NCI-H1092 (cell line): Measurements from ENCODE around the gene TTYH3.
"Not testable (repeated sequence)": the region's sequence is repeated elsewhere in the genome, so short reads cannot be mapped to it uniquely, and the experiment has no call there.

ENCODE experiments used
- DNase-seq: peaks from one replicate; lab custom pipeline; 2025; lab: John Stamatoyannopoulos, UW

The TTYH3 gene

DNA sequence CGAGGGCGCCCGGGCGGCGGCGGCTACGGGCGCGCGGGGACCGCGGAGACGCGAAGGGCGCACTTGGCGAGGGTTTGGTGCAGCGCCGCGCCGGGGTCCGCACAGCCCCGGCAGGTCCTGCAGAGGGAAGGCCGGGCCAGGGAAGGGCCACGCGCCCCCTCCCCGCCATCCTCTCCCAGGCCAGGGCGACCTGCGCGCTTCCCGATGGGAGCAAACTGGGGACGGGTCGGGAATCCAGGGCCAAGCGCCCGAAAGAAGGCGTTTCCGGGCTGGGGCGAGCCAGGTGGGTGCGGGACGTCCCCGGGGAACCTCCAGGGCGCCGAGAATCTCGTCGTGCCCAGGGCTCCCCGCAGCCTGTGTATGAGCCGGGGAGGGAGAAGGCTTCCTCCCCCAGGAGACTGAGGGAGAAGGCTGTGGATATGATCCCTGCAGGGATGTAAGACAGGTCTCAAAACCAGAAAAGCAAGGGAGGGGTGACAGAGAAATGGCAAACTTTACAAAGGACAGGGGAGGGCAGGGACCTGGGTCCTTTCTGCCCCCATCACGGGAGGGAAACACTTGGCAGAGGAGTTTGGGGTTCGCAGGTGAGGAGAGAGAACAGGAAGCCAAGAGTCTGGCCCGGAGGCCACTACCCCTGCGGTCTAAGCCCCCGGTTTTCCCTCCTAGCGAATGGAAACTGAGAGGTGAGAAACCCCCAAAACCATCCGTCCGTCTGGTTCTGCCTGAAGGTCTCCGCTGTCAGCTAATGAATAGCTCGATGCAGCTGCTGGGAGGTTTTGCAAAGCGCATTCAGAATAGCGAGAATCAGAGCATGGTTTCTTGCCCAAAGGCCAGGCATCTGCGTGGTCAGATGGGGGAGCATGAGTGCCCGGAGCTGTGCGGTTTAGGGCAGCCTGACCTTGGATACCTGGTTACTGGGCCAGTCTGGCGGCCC is 56.9 kb downstream of the TTYH3 start:
- no peak for DNase-seq

DNA sequence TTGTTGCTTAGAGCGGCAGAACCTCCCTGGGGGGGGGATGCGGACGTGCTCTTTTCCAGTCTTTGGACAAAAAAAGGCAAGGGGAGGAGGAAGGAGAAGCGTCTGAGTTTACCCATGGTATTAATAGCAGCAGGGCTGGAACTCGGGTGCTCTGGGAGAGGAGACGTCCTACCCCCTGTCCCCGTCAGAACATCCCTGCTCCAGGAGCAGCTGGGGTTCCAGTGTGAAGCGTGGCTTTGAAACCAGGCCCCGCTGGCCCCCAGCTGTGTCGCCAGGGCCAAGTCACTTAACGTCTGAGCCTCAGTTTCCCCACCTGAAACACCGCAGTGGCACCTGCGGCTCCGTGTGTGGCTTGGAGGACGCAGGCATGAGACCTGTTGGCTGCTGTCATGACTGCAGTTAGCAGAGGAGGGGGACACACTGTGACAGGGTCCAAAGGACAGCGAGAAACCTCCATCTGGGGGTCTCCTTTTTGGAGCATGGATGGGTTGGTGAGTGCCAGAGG is 57.6 kb downstream of the TTYH3 start:
- no peak for DNase-seq

DNA sequence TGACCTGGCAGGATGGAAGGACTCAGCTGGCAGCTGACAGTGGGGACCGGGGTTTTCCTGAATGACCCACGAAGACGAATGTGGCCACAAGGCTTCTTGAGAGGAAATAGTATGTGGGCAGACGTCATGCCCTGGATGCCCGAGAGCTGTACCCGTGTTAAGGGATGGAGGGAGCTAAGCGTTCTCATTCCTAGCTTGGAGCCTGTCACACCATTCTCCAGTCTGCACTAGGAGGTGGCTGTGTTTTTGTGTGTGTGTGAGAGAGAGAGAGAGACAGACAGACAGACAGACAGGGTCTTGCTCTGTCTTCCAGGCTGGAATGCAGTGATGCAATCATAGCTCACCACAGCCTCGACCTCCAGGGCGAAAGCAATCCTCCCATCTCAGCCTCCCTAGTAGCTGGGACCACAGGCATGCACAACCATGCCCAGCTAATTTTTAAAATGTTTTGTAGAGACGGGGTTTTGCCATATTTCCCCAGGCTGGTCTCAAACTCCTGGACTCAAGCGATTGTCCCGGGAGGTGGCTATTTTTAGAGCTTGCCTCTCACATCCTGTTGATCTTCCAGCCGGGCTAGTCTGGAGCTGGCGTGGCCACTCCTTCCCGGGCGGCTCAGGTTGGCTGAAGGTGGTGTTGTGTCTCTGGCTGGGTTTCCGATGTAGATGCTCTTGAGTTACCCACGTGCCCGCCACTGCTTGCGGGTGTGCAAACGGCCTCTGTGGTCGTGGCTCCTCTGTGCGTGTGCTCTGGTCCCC is 58.3 kb downstream of the TTYH3 start:
- no peak for DNase-seq

DNA sequence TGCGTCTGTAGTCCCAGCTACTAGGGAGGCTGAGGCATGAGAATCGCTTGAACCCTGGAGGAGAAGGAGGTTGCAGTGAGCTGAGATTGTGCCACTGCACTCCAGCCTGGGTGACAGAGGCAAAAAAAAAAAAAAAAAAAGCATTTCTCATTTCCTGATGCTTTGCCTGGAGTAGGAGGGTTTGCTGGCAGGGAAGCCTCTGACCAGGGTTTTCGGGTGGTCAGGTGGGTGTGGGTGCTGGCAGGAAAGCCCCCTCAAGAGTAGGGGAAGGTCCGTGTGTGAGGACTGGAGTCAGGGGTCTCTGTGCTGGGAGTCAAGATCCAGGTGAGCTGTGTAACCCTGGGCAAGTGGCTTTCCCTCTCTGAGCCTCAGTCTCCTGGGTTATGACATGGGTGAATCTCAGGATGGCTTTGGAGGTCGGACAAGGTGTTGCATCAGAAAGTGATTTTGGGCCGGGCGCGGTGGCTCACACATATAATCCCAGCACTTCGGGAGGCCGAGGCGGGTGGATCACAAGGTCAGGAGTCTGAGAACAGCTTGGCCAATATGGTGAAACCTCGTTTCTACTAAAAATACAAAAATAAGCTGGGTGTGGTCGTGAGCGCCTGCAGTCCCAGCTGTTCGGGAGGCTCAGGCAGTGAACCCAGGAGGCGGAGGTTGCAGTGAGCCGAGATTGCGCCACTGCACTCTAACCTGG is 59.4 kb downstream of the TTYH3 start:
- no peak for DNase-seq

DNA sequence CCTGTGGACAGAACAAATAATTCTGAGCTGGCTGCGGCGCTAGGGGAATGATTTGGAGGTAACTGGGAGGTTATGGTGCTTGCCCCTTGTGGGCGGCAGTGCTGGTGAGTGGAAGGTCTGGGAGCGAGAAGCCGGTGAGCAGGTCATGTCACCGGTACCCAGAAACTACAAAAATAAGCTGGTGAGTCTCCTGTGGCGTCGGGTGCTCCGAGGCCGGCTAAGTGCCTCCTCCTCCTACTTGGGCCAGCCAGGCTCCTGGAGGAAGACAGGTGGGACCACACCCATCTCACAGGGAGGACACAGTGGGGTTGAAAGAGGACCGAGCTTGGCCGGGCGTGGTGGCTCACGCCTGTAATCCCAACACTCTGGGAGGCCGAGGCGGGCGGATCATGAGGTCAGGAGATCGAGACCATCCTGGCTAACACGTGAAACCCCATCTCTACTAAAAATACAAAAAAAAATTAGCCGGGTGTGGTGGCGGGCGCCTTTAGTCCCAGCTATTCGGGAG is 60.2 kb downstream of the TTYH3 start:
- DNase-seq: not testable (repeated sequence)

DNA sequence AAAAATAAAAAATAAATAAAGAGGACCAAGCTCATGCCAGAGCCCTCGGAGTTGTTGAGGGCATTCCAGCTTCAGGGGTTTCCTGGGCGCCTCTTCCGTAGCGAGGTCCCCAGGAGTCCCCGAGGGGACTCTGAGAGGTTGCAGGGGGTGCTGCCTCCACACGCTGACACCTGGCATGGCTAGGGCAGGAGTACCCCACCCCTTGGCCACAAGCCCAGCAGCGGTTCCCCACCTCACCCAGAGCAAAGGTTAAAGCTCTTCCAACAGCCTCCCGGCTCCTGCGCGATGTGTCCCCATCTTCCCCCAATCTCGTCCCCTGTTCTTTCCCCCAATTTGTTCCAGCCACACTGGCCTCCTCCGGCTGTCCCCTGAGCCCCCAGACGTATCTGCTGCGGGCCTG is 60.8 kb downstream of the TTYH3 start:
- no peak for DNase-seq

DNA sequence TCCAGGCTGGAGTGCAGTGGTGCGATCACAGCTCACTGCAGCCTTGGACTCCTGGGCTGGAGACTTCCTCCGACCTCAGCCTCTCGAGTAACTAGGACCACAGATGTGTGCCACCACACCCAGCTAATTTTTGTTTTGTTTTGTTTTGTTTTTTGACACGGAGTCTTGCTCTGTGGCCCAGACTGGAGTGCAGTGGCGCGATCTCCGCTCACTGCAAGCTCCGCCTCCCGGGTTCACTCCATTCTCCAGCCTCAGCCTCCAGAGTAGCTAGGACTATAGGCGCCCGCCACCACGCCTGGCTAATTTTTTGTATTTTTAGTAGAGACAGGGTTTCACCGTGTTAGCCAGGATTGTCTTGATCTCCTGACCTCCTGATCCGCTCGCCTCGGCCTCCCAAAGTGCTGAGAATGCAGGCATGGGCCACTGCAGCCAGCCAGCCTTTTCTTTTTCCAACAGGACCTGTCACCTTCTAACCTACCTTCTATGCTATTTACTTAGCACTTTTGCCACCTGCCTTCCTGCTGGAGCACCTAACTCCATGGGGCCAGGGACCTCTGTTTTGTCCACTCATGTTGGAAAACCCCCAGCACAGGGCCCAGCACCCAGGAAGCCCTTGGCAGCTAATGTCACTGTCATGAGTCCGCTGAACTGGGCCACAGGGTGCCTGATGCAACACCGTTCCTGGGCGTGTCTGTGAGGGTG is 61.8 kb downstream of the TTYH3 start:
- not testable (repeated sequence) for DNase-seq

DNA sequence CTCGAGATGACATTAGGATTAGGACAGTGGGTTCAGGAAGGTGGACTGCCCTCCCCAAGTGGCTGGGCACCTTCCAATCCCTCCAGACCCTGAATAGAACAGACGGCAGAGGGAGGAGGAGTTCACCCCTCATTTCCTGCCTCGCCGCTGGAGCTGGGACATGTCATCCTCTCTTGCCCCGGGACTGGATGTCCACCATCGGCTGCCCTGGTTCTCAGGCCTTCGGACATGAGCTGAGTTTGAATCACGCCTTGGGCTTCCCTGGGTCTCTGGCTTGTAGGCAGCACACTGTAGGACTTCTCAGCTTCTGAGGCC is 62.3 kb downstream of the TTYH3 start:
- not testable (repeated sequence) for DNase-seq

DNA sequence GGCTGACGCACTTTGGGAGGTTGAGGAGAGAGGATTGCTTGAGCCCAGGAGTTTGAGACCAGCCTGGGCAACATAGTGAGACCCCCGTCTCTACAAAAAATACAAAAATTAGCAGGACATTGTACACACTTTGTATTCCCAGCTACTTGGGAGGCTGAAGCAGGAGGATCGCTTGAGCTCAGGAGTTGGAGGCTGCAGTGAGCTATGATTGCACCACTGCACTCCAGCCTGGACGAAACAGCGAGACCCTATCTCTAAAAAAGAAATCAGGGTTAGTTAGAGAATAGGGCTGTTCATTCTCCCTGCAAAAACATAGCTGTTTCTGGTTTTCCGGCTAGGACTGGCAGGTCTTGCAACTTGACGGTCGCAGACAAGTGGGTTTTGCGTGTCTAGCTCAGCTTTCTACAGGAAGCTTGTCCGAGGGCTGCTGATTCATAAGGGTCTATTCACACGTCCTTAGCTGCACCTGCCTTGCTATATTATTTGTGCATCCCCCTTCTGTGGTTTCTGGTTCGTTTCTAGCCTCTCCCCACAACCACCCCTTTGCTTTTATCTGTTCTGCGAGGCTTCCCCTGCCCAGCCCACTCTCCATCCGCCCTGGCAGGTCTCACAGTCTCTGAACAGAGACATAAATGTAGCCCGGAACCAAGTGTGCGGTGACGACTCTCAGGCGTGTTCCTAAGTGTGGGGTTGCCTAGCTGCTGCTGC is 66.9 kb downstream of the TTYH3 start:
- peak; percentile 24 for DNase-seq

DNA sequence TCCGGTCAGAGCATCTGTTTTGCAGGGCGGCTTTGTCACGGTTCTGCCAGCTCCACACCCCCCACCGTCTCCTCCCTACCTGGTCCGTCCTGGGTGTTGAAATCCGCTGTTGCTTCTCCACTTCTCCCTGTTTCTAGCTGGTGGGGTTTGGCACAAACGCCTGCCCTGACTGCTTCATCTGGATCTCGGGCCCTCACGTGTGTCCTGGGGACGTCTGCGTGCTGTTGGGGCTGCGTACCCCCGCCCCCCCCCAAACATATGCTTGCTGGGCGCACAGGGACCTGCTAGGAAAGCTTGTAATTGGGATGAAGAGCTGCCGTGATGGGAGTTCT is 67.5 kb downstream of the TTYH3 start:
- no peak for DNase-seq

DNA sequence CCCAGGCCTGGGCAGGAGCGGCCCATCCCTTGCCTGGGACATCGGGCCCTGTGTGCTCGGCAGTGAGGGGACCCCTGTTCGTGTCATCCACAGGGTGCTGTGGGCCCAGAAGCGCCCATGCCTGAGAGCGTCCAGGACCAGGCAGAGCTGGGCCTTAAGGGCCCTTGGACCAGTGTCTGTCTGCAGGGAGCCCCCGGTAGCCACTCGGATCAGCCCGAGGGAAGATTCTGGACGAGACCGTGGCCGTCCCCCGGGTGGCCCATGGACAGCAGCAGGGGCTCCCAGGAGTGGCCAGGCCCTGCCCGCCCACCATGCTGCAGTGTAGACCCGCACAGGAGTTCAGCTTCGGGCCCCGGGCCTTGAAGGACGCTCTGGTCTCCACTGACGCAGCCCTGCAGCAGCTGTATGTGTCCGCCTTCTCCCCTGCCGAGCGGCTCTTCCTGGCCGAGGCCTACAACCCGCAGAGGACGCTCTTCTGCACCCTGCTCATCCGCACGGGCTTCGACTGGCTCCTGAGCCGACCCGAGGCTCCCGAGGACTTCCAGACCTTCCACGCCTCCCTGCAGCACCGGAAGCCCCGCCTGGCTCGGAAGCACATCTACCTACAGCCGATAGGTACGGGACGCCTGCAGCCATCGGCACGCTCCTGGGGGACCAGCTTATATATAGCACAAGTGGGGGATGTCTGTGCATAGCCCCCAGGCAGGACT is 68.5 kb downstream of the TTYH3 start:
- no peak for DNase-seq

DNA sequence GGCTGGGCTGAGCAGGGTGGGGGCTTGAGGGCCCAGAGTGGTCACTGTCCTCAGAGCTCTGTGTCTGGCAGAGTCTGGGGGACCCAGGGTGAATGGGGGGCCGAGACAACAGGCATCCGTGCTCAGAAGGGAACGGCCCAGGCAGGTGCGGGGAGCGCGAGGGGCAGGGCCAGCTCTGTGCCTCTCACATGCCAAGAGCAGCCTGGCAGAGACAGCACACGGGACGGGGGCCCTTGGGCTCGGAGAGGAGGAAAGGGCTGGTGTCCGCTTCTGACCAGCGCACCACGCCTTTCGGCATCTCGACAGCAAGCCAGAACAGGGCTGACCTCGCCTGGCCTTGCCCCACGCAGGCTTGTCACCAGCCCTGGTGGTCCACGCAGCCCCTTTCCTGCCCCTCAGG is 69.6 kb downstream of the TTYH3 start:
- DNase-seq: no peak

DNA sequence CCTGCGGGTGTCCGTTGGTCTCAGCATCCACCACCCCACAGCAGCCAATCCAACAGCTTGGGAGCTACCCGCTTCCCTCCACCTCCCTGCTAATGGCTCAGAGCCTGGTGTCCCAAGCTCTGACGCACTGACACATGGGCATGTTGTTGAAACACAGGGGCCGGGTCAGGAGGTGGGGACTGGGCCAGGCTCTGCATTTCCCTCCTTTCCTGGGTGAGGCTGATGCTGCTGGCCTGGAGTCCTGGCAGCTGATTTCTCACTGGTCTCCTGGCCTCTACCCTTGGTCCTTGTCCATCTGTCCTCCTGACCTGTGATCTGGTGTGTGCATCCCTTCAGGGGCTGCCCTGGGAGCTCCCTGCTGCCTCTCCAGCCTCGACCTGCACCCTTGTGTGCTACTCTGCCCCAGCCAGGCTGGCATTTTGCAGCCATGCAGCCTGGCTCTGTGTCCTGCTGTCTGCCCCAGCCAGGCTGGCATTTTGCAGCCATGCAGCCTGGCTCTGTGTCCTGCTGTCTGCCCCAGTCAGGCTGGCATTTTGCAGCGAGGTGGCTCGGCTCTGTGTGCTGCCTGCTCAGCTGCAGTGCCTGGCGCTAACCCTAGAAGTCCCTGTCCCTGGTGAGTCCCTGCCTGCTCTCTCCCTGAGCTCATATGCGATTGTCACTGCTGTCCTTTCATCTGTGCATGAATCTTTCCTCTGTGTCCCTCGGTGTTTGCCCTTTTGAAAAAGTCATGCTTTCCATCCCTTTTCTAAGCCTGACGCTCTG is 70.2 kb downstream of the TTYH3 start:
- no peak for DNase-seq

DNA sequence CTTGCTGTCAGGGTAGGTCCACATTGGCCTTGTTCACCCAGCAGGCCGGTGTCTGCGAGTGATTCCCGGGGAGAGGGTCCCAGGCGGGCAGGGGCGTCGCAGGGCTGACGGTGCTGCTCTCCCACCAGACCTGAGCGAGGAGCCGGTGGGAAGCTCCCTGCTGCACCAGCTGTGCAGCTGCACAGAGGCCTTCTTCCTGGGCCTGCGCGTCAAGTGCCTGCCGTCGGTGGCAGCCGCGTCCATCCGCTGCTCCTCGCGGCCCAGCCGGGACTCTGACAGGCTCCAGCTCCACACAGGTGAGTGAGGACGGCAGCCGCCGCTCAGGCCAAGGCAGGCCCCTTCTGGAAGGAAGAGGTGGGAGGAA is 70.8 kb downstream of the TTYH3 start:
- no peak for DNase-seq

DNA sequence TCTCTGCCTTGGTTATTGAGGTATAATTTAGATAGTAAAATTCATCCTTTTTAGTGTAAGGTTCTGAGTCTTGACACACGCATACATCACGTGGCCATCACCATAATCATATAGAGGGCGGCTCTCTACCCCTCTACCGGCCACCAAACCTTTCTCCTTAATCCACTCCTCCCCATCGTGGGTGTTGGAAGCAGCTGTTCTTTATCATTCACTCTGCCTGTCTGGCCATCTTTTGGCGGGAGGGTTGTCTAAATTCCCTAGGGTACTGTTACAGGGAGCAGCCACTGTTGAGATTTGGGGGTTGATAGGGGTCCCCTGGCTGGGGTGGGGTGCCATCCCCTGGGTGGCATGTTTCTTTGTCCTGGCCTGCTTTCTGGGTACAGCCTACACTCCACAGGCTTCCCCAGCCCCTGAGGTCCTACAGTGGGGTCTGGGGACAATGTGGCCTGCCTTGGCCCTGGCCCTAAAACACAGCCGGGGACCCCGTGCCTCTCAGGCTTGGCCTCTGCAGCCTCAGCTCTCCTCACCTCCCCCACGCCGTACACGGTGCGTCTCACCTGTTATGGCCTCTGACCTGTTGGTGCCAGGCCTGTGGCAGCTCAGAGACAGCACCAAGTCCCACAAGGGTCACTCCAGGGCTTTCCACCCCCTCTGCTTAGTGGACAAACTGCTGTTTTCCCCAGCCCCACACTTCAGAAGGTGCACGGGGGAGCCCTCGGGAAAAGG is 73.7 kb downstream of the TTYH3 start:
- no peak for DNase-seq

DNA sequence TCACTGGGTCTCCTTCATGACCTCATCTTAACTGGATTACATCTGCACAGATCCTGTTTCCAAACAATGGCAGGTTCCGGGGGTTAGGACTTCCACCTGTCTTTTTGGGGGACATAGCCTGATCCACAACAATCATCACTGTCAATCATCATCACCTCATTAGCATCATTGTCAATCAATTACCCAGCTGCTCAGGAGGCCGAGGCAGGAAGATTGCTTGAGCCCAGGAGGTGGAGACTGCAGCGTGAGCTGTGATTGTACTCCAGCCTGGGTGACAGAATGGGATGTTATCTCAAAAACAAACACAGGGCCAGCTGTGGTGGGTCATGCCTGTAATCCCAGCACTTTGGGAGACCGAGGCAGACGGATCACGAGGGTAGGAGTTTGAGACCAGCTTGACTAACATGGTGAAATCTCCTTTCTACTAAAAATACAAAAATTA is 74.9 kb downstream of the TTYH3 start:
- no peak for DNase-seq

DNA sequence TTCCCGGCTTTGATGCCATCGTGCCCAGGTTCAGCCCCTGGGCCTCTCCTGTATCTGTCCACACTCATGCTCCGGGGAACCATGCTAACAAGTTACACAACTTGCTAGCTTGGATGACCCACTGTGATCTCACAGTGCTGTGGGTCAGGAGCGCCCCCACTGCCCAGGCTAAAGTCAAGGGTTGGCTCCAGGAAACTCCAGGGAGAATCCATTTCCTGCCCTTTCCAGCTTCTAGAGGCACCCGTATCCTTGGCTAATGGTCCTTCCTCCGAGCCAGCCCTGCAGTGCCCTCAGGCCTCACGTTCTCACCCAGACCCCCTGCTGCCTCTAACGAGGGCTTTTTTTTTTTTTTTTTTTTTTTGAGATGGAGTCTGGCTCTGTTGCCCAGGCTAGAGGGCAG is 75.7 kb downstream of the TTYH3 start:
- DNase-seq: no peak

DNA sequence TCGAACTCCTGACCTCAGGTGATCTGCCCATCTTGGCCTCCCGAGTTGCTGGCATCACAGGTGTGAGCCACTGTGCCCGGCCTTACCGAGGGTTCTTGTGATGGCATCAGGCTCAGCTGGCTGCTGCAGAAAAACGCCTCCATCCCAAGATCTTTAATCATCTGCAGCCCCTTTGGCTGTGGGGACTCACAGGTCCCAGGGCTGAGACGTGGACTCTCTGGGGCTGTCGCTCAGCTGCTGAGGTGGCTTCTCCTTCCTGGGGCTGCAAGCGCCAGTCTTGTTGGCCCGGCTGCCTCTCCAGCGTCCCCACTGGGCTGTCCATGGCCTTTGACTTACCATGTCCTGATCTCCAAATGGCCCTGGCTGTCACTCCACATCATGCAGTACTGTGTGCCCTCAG is 76.3 kb downstream of the TTYH3 start:
- DNase-seq: no peak
